ENCODE data around the gene NEURL1B.

NEURL1B gene

GRCh38 chr5:172638209-172638768 lies 2.8 kb upstream of the NEURL1B start:
- no peak for TF ChIP-seq POLR2A (IDR thresholded peaks at IDR 0.05; ENCODE audit: extremely low read depth, insufficient read length)
- TF ChIP-seq, protein P1, sequence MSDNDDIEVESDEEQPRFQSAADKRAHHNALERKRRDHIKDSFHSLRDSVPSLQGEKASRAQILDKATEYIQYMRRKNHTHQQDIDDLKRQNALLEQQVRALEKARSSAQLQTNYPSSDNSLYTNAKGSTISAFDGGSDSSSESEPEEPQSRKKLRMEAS (IDR thresholded peaks at IDR 0.05; ENCODE audit: low read depth, low read length): no peak
- TF ChIP-seq CTCF (IDR thresholded peaks at IDR 0.05; ENCODE audit: low read depth, low read length): no peak
- TF ChIP-seq MYC (IDR thresholded peaks at IDR 0.05; ENCODE audit: low read depth, low read length): no peak
- H3K4me3 ChIP-seq (ENCODE audit: low read depth, low read length): no peak overlapping the region
- DNase-seq (ENCODE audit: low read depth): no peak

- DNase-seq (ENCODE audit: low read depth): no peak
- TF ChIP-seq CTCF (IDR thresholded peaks at IDR 0.05; ENCODE audit: low read depth, low read length): no peak
- TF ChIP-seq POLR2A (IDR thresholded peaks at IDR 0.05; ENCODE audit: extremely low read depth, insufficient read length): no peak
- TF ChIP-seq, protein P1 (IDR thresholded peaks at IDR 0.05; ENCODE audit: low read depth, low read length): no peak
- TF ChIP-seq MYC (IDR thresholded peaks at IDR 0.05; ENCODE audit: low read depth, low read length): no peak
- no peak overlapping the region for H3K4me3 ChIP-seq (ENCODE audit: low read depth, low read length)
Measured at GRCh38 chr5:172640139-172640538, 924 bp upstream of the NEURL1B start.

DNA sequence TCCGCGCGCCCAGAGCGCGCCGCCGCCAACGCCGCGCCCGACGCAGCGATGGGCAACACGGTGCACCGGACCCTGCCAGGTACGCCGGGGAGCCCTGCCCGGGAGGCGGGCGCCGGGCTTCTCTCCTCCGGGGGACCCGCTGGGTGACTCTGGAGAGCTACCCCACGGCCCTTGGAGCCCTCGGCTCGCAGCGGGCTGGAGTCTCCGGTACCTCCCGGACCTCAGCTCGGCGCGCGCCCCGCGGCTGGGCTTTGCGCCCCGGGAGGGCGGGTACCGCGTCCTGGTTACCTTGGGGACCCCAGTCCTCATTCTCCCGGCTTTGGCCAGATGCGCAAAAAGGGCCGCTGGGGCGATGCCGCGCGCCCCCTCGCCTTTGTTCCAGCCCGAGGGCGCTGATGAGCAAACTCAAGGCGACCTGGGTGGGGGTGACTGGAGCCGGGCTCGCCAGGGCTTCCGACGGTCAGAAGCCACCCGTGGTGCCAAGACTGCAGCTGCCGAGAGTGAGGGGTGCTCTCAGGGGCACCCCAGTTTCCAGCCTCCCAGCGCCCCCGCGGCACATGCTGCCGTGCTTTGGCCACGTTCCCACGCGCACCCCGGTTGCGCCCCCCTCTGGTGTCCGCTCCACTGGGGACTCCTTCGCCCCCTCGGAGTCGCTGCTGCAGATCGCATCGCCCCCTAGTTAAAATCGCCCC lies 442 bp downstream of the NEURL1B start:
- no peak overlapping the region for H3K4me3 ChIP-seq (ENCODE audit: low read depth, low read length)
- TF ChIP-seq, protein P1 (IDR thresholded peaks at IDR 0.05; ENCODE audit: low read depth, low read length): no peak
- TF ChIP-seq MYC (IDR thresholded peaks at IDR 0.05; ENCODE audit: low read depth, low read length): no peak
- no peak for TF ChIP-seq CTCF (IDR thresholded peaks at IDR 0.05; ENCODE audit: low read depth, low read length)
- no peak for TF ChIP-seq POLR2A (IDR thresholded peaks at IDR 0.05; ENCODE audit: extremely low read depth, insufficient read length)
- DNase-seq (ENCODE audit: low read depth): no peak

- no peak for TF ChIP-seq POLR2A (IDR thresholded peaks at IDR 0.05; ENCODE audit: extremely low read depth, insufficient read length)
- no peak for DNase-seq (ENCODE audit: low read depth)
- no peak overlapping the region for H3K4me3 ChIP-seq (ENCODE audit: low read depth, low read length)
Measured at GRCh38 chr5:172642051-172642409, 967 bp downstream of the NEURL1B start.

GRCh38 chr5:172642486-172642885 lies 1.4 kb downstream of the NEURL1B start:
- no peak overlapping the region for H3K4me3 ChIP-seq (ENCODE audit: low read depth, low read length)
- TF ChIP-seq POLR2A (IDR thresholded peaks at IDR 0.05; ENCODE audit: extremely low read depth, insufficient read length): no peak
- no peak for DNase-seq (ENCODE audit: low read depth)

DNA sequence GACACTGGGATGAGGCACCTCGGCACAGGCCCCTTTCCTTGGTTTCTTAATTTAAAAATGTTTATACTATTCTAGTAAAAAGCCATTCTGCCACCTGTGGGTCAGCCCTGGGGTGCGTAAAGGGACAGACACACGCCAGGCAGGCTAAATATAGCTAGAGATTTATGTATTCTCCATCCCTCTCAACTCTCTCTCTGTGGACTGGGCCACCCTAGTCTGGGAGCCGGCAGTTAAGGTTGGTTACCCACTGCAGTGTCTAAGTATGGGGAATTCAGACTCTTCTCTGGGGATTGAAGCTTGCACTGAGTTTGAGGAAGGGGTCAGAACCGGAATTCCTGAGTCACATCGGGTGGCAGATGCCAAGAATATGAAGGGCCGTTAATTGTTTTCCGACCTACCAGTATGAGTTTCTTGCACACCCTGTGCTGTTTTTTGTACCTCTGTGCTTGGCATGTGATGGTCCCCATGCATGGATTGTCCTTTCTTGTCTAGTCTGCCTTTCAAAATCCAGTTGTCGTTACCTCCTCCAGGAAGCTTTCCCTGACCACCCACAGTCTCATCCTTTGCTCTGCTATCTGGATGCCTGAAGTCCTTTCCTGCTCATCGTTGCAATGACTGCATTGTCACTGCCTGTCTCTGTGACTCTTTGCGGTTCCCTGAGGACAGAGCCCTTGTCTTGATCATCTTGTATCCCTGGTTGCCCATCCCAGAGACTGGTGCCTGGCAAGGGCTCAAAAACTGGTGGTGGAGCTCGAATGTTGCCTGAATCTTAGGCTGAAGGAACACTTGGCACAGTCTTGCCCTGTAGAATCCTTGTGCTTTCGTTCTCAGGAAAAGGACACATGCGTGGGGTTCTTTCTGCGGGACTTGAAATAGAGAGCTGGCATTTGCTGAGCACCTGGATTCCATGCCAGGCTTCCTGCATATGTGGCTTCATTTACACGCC lies 2.1 kb downstream of the NEURL1B start:
- H3K4me3 ChIP-seq (ENCODE audit: low read depth, low read length): no peak overlapping the region
- TF ChIP-seq MYC (IDR thresholded peaks at IDR 0.05; ENCODE audit: low read depth, low read length) (no peak), CTCF (IDR thresholded peaks at IDR 0.05; ENCODE audit: low read depth, low read length) (no peak), POLR2A (IDR thresholded peaks at IDR 0.05; ENCODE audit: extremely low read depth, insufficient read length) (no peak)
- TF ChIP-seq, protein P1 (IDR thresholded peaks at IDR 0.05; ENCODE audit: low read depth, low read length): no peak
- DNase-seq (ENCODE audit: low read depth): no peak
